CD14-positive monocyte (primary cell): ENCODE measurements around the gene SHB. TPM values are rescaled to one million over a fixed set of nuclear protein-coding genes. Genes with fewer than 3 reads are reported as not detected.

Experiments
- DNase-seq, 3 donors: peaks; one replicate each; pipeline ENCODE4 v3.0.0-alpha.2; 2011 to 2022
- H2AFZ ChIP-seq: 2 replicates; pipeline ENCODE4 v1.6.0; 2012; ENCODE audit warnings: mild to moderate bottlenecking, low read depth, low read length, inconsistent platforms; ENCODE audit not compliant: insufficient read depth, poor library complexity, severe bottlenecking
- H3K27ac ChIP-seq, 2 donors: 1 replicate in 1 of 2; 2 replicates in 1 of 2; pipeline ENCODE4 v1.5.1; 2012 to 2013; ENCODE audit warnings: low read length in 2 of 2, control low read depth in 1 of 2, inconsistent platforms in 1 of 2, low read depth in 1 of 2, mild to moderate bottlenecking in 1 of 2
- H3K27me3 ChIP-seq, 2 donors: one replicate each; pipeline versions ENCODE4 v1.6.0 to v1.6.1; 2011 to 2013; ENCODE audit warnings: low read length in 2 of 2; ENCODE audit not compliant: control insufficient read depth in 2 of 2, insufficient read depth in 2 of 2
- H3K36me3 ChIP-seq, 2 donors: replicated peaks in 1 of 2; 1 replicate in 1 of 2; 2 replicates in 1 of 2; pipeline versions ENCODE4 v1.5.1 to v1.6.1; 2012 to 2013; ENCODE audit warnings: low read length in 2 of 2, control low read depth in 1 of 2, inconsistent platforms in 1 of 2, mild to moderate bottlenecking in 1 of 2; ENCODE audit not compliant: insufficient read depth in 2 of 2, control insufficient read depth in 1 of 2
- H3K4me1 ChIP-seq, 2 donors: 1 replicate in 1 of 2; 2 replicates in 1 of 2; pipeline versions ENCODE4 v1.5.1 to v1.6.1; 2012 to 2013; ENCODE audit warnings: low read length in 2 of 2, control low read depth in 1 of 2, inconsistent platforms in 1 of 2, mild to moderate bottlenecking in 1 of 2, moderate library complexity in 1 of 2; ENCODE audit not compliant: insufficient read depth in 2 of 2, control insufficient read depth in 1 of 2
- H3K4me2 ChIP-seq: replicated peaks from 2 replicates; pipeline ENCODE3; 2012; ENCODE audit warnings: low read length, moderate library complexity, mild to moderate bottlenecking; ENCODE audit not compliant: poor library complexity, severe bottlenecking; ENCODE audit errors: extremely low read depth
- H3K4me3 ChIP-seq, 3 experiments: fragments of 200-600 bp in 1 of 3; sonication (generic) in 1 of 3; replicated peaks in 1 of 3; 1 replicate in 2 of 3; 2 replicates in 1 of 3; pipeline ENCODE4 v1.5.1; 2011 to 2013; ENCODE audit warnings: low read length in 3 of 3, mild to moderate bottlenecking in 3 of 3, control low read depth in 2 of 3, low read depth in 2 of 3, inconsistent platforms in 1 of 3, moderate library complexity in 1 of 3
- H3K79me2 ChIP-seq: 2 replicates; pipeline ENCODE4 v1.6.0; 2012; ENCODE audit warnings: mild to moderate bottlenecking, control low read depth, inconsistent platforms, low read length, moderate library complexity; ENCODE audit not compliant: insufficient read depth
- H3K9ac ChIP-seq: 2 replicates; pipeline ENCODE4 v1.6.0; 2017; ENCODE audit warnings: low read length, mild to moderate bottlenecking; ENCODE audit not compliant: insufficient read depth, poor library complexity, severe bottlenecking
- H3K9me3 ChIP-seq, 2 donors: replicated peaks in 1 of 2; 1 replicate in 1 of 2; 2 replicates in 1 of 2; pipeline versions ENCODE4 v1.5.1 to v1.6.1; 2012 to 2013; ENCODE audit warnings: low read length in 2 of 2, control low read depth in 1 of 2; ENCODE audit not compliant: control insufficient read depth in 1 of 2, insufficient read depth in 1 of 2
- H4K20me1 ChIP-seq: 2 replicates; pipeline ENCODE4 v1.6.0; 2012; ENCODE audit warnings: mild to moderate bottlenecking, low read length, control low read depth, moderate library complexity; ENCODE audit not compliant: insufficient read depth
- H3K27ac Mint-ChIP-seq, 7 donors: one replicate each; pipeline ENCODE4 v1.8.0; 2020; ENCODE audit warnings: mild to moderate bottlenecking in 7 of 7, mixed read lengths in 7 of 7, moderate library complexity in 6 of 7, inconsistent platforms in 2 of 7
- H3K27me3 Mint-ChIP-seq, 3 donors: one replicate each; pipeline ENCODE4 v1.8.0; 2021 to 2022; ENCODE audit warnings: low read depth in 3 of 3, mild to moderate bottlenecking in 3 of 3, mixed read lengths in 3 of 3, moderate library complexity in 3 of 3, inconsistent platforms in 1 of 3
- H3K36me3 Mint-ChIP-seq, 2 donors: one replicate each; pipeline ENCODE4 v1.8.0; 2020; ENCODE audit warnings: mixed read lengths in 2 of 2, inconsistent platforms in 1 of 2, mild to moderate bottlenecking in 1 of 2
- H3K4me1 Mint-ChIP-seq: one replicate; pipeline ENCODE4 v1.8.0; 2020; ENCODE audit warnings: mild to moderate bottlenecking, mixed read lengths
- H3K4me3 Mint-ChIP-seq, 2 donors: one replicate each; pipeline ENCODE4 v1.8.0; 2020; ENCODE audit warnings: mild to moderate bottlenecking in 2 of 2, mixed read lengths in 2 of 2, moderate library complexity in 1 of 2
- H3K9me3 Mint-ChIP-seq, 7 donors: one replicate each; pipeline ENCODE4 v1.8.0; 2020 to 2022; ENCODE audit warnings: mixed read lengths in 7 of 7, mild to moderate bottlenecking in 6 of 7, moderate library complexity in 6 of 7, inconsistent platforms in 2 of 7
- CTCF ChIP-seq: fragments of 200-600 bp; IDR thresholded peaks from one replicate; pipeline ENCODE4 v1.8.0; 2022; ENCODE audit warnings: antibody characterized with exemption, mild to moderate bottlenecking
- WGBS: methylation state at CpG from one replicate; pipeline ENCODE4 v1.1.5; 2013; ENCODE audit warnings: missing lambda C conversion rate; ENCODE audit not compliant: insufficient coverage; 5-methylcytosine and 5-hydroxymethylcytosine counted together
- intact Hi-C, 2 donors: fragments of 100-400 bp; cut with micrococcal nuclease; formaldehyde crosslinking; loops; one replicate each; pipeline versions ENCODE4 v1.15.0 to v1.15.1; 2023
- polyA plus RNA-seq, 3 donors: library from polyadenylated mRNA; depleted of rRNA in 1 of 3; unstranded in 2 of 3; stranded (reverse) in 1 of 3; fragments of 300-500 nt in 2 of 3; fragments of >200 nt in 1 of 3; fragmentation: Illumina TruSeq in 2 of 3; gene quantifications; 1 replicate in 2 of 3; 2 replicates in 1 of 3; pipeline ENCODE4 v1.2.3, GENCODE V29; 2012 to 2021

The SHB gene
- polyA plus RNA-seq, 3 donors: 0.27 to 1.3 (median 0.31) TPM

- H3K9me3 Mint-ChIP-seq: peaks cover 0 to 2% (median 0%) of the 10 kb centered on the region in 7 donors
- intact Hi-C loops: no loop called here
- peaks cover 7% of the 10 kb centered on the region for H3K4me1 Mint-ChIP-seq
- no peak overlapping the region for H3K27ac ChIP-seq
- no peak overlapping the region for H3K9ac ChIP-seq
- H3K4me3 ChIP-seq: no peak overlapping the region
- H3K9me3 ChIP-seq: no peaks in the 10 kb centered on the region
- TF ChIP-seq CTCF: no peak
- H3K79me2 ChIP-seq: no peaks in the 10 kb centered on the region
- H2AFZ ChIP-seq: no peak overlapping the region
- H3K27me3 ChIP-seq: peaks cover 2% of the 10 kb centered on the region in 2 donors
- no peak overlapping the region for H3K4me3 Mint-ChIP-seq
- no peak overlapping the region for H3K4me2 ChIP-seq
- H3K27me3 Mint-ChIP-seq: peaks cover 5 to 20% (median 7%) of the 10 kb centered on the region in 3 donors
- H3K36me3 Mint-ChIP-seq: no peaks in the 10 kb centered on the region
- no peak for DNase-seq
- no peaks in the 10 kb centered on the region for H4K20me1 ChIP-seq
- no peaks in the 10 kb centered on the region for H3K4me1 ChIP-seq
- no peaks in the 10 kb centered on the region for H3K36me3 ChIP-seq
- no peak overlapping the region for H3K27ac Mint-ChIP-seq
- 100% methylated on average over 2 of the region's 5 CpGs for WGBS
Observed at GRCh38 chr9:38117651-38118050, 48.6 kb upstream of the SHB start.

- H3K79me2 ChIP-seq: no peaks in the 10 kb centered on the region
- no peak overlapping the region for H3K9ac ChIP-seq
- no peak overlapping the region for H3K4me2 ChIP-seq
- H2AFZ ChIP-seq: no peak overlapping the region
- no peaks in the 10 kb centered on the region for H3K36me3 ChIP-seq
- no peaks in the 10 kb centered on the region for H3K9me3 ChIP-seq
- Mint-ChIP-seq H3K4me1 (peaks cover 7% of the 10 kb centered on the region), H3K9me3 (peaks cover 0 to 2% (median 0%) of the 10 kb centered on the region in 7 donors), H3K4me3 (no peak overlapping the region), H3K27ac (no peak overlapping the region), H3K36me3 (no peaks in the 10 kb centered on the region), H3K27me3 (peaks cover 7 to 30% (median 8%) of the 10 kb centered on the region in 3 donors)
- no peak for DNase-seq
- no peaks in the 10 kb centered on the region for H4K20me1 ChIP-seq
- no peak overlapping the region for H3K27ac ChIP-seq
- peaks cover 2% of the 10 kb centered on the region in 2 donors for H3K27me3 ChIP-seq
- H3K4me1 ChIP-seq: no peaks in the 10 kb centered on the region
- no peak overlapping the region for H3K4me3 ChIP-seq
- intact Hi-C loops: no loop called here
- TF ChIP-seq CTCF: no peak
Observed at GRCh38 chr9:38114905-38115304, 45.9 kb upstream of the SHB start.
